K562 (cell line): ENCODE results near the gene SUPT20H. TPM values are rescaled to one million over a fixed set of nuclear protein-coding genes. Genes with fewer than 3 reads are reported as not detected.

Experiments
- NR2C2 ChIP-seq, 2 experiments: fragments of 200-800 bp in 1 of 2; sonication (Bioruptor generic) in 1 of 2; sonication (generic) in 1 of 2; formaldehyde crosslinking in 1 of 2; IDR thresholded peaks; 2 replicates each; pipeline versions ENCODE4 v1.6.1 to v1.8.0; 2016 to 2022; ENCODE audit warnings: mild to moderate bottlenecking in 1 of 2, missing compliant biosample characterization in 1 of 2, missing genetic modification characterization in 1 of 2, missing genetic modification reagents in 1 of 2
- PHTF2 ChIP-seq: fragments of 250-450 bp; sonication (Bioruptor Pico); IDR thresholded peaks from 2 replicates; pipeline ENCODE4 v1.5.0; 2021; ENCODE audit warnings: mild to moderate bottlenecking
- POLR2B ChIP-seq: fragments of 450-650 bp; IDR thresholded peaks from 2 replicates; pipeline ENCODE4 v1.6.1; 2018; ENCODE audit warnings: low read depth; ENCODE audit not compliant: partially characterized antibody
- RBFOX2 ChIP-seq: fragments of 200-400 bp; formaldehyde crosslinking; IDR thresholded peaks from 2 replicates; pipeline ENCODE4 v1.6.1; 2017; ENCODE audit warnings: low read depth, mild to moderate bottlenecking, low read length, moderate library complexity
- SUPT5H ChIP-seq: fragments of 450-650 bp; IDR thresholded peaks from 2 replicates; pipeline ENCODE4 v1.6.1; 2016
- TFAP4 ChIP-seq: sonication (generic); formaldehyde crosslinking; IDR thresholded peaks from 2 replicates; pipeline ENCODE4 v1.8.0; 2022; ENCODE audit warnings: missing genetic modification reagents, mild to moderate bottlenecking, moderate library complexity, borderline replicate concordance
- YY1 ChIP-seq, 3 experiments: IDR thresholded peaks; 2 replicates each; pipeline ENCODE4 v1.6.1; 2011; ENCODE audit warnings: low read length in 2 of 3, mild to moderate bottlenecking in 2 of 3, moderate library complexity in 2 of 3, borderline replicate concordance in 1 of 3, control low read depth in 1 of 3, low read depth in 1 of 3; ENCODE audit not compliant: insufficient read depth in 3 of 3, insufficient replicate concordance in 2 of 3, control insufficient read depth in 1 of 3, insufficient read length in 1 of 3; ENCODE audit errors: extremely low read depth in 1 of 3
- ZBTB40 ChIP-seq, 2 experiments: fragments of 450-650 bp in 1 of 2; sonication (generic) in 1 of 2; formaldehyde crosslinking in 1 of 2; IDR thresholded peaks; 2 replicates each; pipeline versions ENCODE4 v1.7.1 to v1.9.0; 2016 to 2022; ENCODE audit warnings: inconsistent platforms in 1 of 2, mild to moderate bottlenecking in 1 of 2, missing genetic modification reagents in 1 of 2
- ZBTB5 ChIP-seq: fragments of 450-650 bp; IDR thresholded peaks from 2 replicates; pipeline ENCODE4 v1.6.1; 2017; ENCODE audit warnings: antibody characterized with exemption
- ZBTB7A ChIP-seq: IDR thresholded peaks from 2 replicates; pipeline ENCODE4 v1.6.1; 2011; ENCODE audit warnings: low read depth, mild to moderate bottlenecking, low read length, moderate library complexity, borderline replicate concordance; ENCODE audit not compliant: control insufficient read depth
- ZC3H11A ChIP-seq: IDR thresholded peaks from 2 replicates; pipeline ENCODE4 v1.6.1; 2012; ENCODE audit warnings: low read depth, low read length, improper control_type of control experiment
- ZFX ChIP-seq: sonication (generic); formaldehyde crosslinking; IDR thresholded peaks from 2 replicates; pipeline ENCODE4 v1.8.0; 2022; ENCODE audit warnings: mild to moderate bottlenecking, missing genetic modification reagents, moderate library complexity
- polyA plus RNA-seq, 8 experiments: library from polyadenylated mRNA; depleted of rRNA in 4 of 8; stranded (reverse) in 5 of 8; unstranded in 3 of 8; fragments of >200 nt; fragmentation: Nextera tagmentation in 2 of 8; fragmentation: Illumina TruSeq in 1 of 8; extraction: Ambion mirVana in 2 of 8; extraction: Trizol in 1 of 8; gene quantifications; 2 replicates each; pipeline versions ENCODE4 v1.2.1 to v1.2.3, GENCODE V29; 2011 to 2014; ENCODE audit warnings: inconsistent platforms in 1 of 8, missing spikeins in 1 of 8
- total RNA-seq, 7 experiments: library from RNA; depleted of rRNA in 6 of 7; stranded (reverse); fragments of >200 nt in 6 of 7; fragmentation: Illumina TruSeq in 2 of 7; extraction: Trizol in 2 of 7; gene quantifications; 2 replicates each; pipeline versions ENCODE4 v1.2.1 to v1.2.3, GENCODE V29; 2011 to 2021; ENCODE audit warnings: low replicate concordance in 1 of 7

Gene SUPT20H
- total and polyA plus RNA-seq, 9 of the 15 experiments (the other 6 are each of a cell fraction or from before 2014, with no cell fraction given) = 11.4 to 71.8 (median 31.7) TPM

GRCh38 chr13:37058910-37059847, at the start of gene SUPT20H (continued):
- TF ChIP-seq ZBTB40 (IDR thresholded peaks at IDR 0.05) = peak; percentile 87
- no peak for TF ChIP-seq ZBTB40 (CRISPR knock-in tag; IDR thresholded peaks at IDR 0.05)
- TF ChIP-seq RBFOX2 = peak; percentile 88
- peak in 1 of 3 experiments; percentile 49 for TF ChIP-seq YY1 (IDR thresholded peaks at IDR 0.05; ENCODE audit: borderline replicate concordance in 1 of 3, control insufficient read depth in 1 of 3, extremely low read depth in 1 of 3, insufficient read depth in 3 of 3, insufficient read length in 1 of 3, insufficient replicate concordance in 2 of 3, low read depth in 1 of 3, low read length in 2 of 3)
- peak; percentile 76 for TF ChIP-seq TFAP4
- peak; percentile 67 for TF ChIP-seq POLR2B
- peak; percentile 44; the same call in 1 of the 2 replicates for TF ChIP-seq NR2C2 (CRISPR knock-in tag; IDR thresholded peaks at IDR 0.05)
- peak; percentile 92 for TF ChIP-seq NR2C2 (tag; IDR thresholded peaks at IDR 0.05)
- TF ChIP-seq ZC3H11A = no peak
- TF ChIP-seq ZBTB5 = no peak
- TF ChIP-seq SUPT5H = peak; percentile 83
- peak; percentile 84 for TF ChIP-seq ZBTB7A
- peak; percentile 92 for TF ChIP-seq ZFX (CRISPR knock-in tag)
- TF ChIP-seq PHTF2 (CRISPR knock-in tag) = no peak
